A549 (cell line): Measurements from ENCODE around the gene COL13A1.

Experiments used
- CBX2 ChIP-seq: fragments of 200-600 bp; sonication (generic); IDR thresholded peaks from 2 replicates; pipeline ENCODE4 v1.6.1; 2016; ENCODE audit warnings: low read depth, mild to moderate bottlenecking, borderline replicate concordance
- CHD2 ChIP-seq: fragments of 150-350 bp; IDR thresholded peaks from 2 replicates; pipeline ENCODE4 v1.6.1; 2014; ENCODE audit warnings: low read length; ENCODE audit not compliant: partially characterized antibody
- FOSL2 ChIP-seq, 2 experiments: fragments of 450-650 bp in 1 of 2; fragments of >200 bp in 1 of 2; sonication (Bioruptor Twin) in 1 of 2; formaldehyde crosslinking; IDR thresholded peaks; 2 replicates each; pipeline versions ENCODE4 v1.5.0 to v1.6.1; 2016 to 2020; ENCODE audit warnings: mild to moderate bottlenecking in 1 of 2, moderate library complexity in 1 of 2
- KDM5A ChIP-seq: fragments of 200-600 bp; sonication (generic); IDR thresholded peaks from 2 replicates; pipeline ENCODE4 v1.6.1; 2016; ENCODE audit warnings: antibody characterized with exemption, mild to moderate bottlenecking
- MAFK ChIP-seq: fragments of 450-650 bp; IDR thresholded peaks from 2 replicates; pipeline ENCODE4 v1.6.1; 2014; ENCODE audit not compliant: partially characterized antibody
- POLR2A ChIP-seq: IDR thresholded peaks from 2 replicates; pipeline ENCODE4 v1.6.1; 2012; ENCODE audit warnings: mild to moderate bottlenecking, low read length
- RFX5 ChIP-seq: fragments of 450-650 bp; IDR thresholded peaks from 2 replicates; pipeline ENCODE4 v1.7.1; 2014; ENCODE audit warnings: antibody characterized with exemption, mild to moderate bottlenecking, moderate library complexity
- TF ChIP-seq, protein P1 (sequence below): fragments of >200 bp; sonication (Bioruptor Twin); formaldehyde crosslinking; IDR thresholded peaks from 3 replicates; pipeline ENCODE4 v1.5.1; 2016

DNA sequence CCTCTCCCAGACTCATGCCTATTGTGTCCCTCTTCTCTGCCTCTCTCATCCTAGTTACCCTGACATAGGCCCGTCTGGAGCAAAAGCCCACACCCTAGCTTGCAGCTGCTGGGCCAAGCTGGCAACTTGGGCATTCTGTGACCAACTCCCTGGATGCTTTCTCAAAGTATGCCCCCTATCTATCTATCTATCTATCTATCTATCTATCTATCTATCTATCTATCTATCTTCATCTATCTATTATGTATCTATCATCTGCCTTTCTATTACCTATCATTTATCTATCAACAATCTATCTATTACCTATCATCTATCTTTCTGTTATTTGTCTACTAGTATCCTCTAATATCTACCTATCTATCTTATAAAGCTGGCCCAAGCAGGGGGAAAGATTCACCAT is 45.4 kb upstream of the COL13A1 start:
- TF ChIP-seq CHD2 (no peak), POLR2A (no peak), KDM5A (no peak), CBX2 (no peak), FOSL2 (IDR thresholded peaks at IDR 0.05) (no peak), FOSL2 (CRISPR knock-in tag; IDR thresholded peaks at IDR 0.05) (no peak), MAFK (no peak), RFX5 (no peak)
- TF ChIP-seq, protein P1, sequence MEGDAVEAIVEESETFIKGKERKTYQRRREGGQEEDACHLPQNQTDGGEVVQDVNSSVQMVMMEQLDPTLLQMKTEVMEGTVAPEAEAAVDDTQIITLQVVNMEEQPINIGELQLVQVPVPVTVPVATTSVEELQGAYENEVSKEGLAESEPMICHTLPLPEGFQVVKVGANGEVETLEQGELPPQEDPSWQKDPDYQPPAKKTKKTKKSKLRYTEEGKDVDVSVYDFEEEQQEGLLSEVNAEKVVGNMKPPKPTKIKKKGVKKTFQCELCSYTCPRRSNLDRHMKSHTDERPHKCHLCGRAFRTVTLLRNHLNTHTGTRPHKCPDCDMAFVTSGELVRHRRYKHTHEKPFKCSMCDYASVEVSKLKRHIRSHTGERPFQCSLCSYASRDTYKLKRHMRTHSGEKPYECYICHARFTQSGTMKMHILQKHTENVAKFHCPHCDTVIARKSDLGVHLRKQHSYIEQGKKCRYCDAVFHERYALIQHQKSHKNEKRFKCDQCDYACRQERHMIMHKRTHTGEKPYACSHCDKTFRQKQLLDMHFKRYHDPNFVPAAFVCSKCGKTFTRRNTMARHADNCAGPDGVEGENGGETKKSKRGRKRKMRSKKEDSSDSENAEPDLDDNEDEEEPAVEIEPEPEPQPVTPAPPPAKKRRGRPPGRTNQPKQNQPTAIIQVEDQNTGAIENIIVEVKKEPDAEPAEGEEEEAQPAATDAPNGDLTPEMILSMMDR = no peak
